IMR-90 (cell line): ENCODE data around the gene MGLL. TPM values are rescaled to one million over a fixed set of nuclear protein-coding genes. Genes with fewer than 3 reads are reported as not detected.

Experiments used
- ATAC-seq: fragments of 200-7000 bp; cut with Tn5 transposase; 2 replicates; pipeline ENCODE4 v1.9.1; 2020; ENCODE audit warnings: low read depth, mild to moderate bottlenecking, moderate library complexity
- BruUV-seq: library from RNA; stranded (reverse); fragments of 400-500 nt; replicated peaks from 2 replicates; lab custom pipeline; 2021; lab: Mats Ljungman, UMichigan
- CTCF ChIA-PET: fragments of 300-600 bp; formaldehyde crosslinking; extraction: SDS; loops from one replicate; lab custom pipeline; 2021; ENCODE audit warnings: antibody characterized with exemption; lab: Yijun Ruan, JAX
- POLR2A ChIA-PET: fragments of 300-600 bp; sonication (Branson Sonifier 250); formaldehyde crosslinking; loops from one replicate; lab custom pipeline; 2022; ENCODE audit warnings: antibody characterized with exemption; ENCODE audit not compliant: unreplicated experiment; lab: Charles Lee
- DNase-seq: peaks from one replicate; pipeline ENCODE4 v3.0.0; 2013
- H2AFZ ChIP-seq: replicated peaks from 2 replicates; pipeline ENCODE3; 2013; ENCODE audit warnings: low read length, mild to moderate bottlenecking; ENCODE audit not compliant: poor library complexity
- H2AK5ac ChIP-seq: 2 replicates; pipeline ENCODE4 v1.6.1; 2013; ENCODE audit warnings: low read depth, low read length, inconsistent platforms
- H2AK9ac ChIP-seq: replicated peaks from 2 replicates; pipeline ENCODE3; 2013; ENCODE audit warnings: mild to moderate bottlenecking, low read depth, low read length, moderate library complexity; ENCODE audit not compliant: poor library complexity
- H2BK120ac ChIP-seq: 2 replicates; pipeline ENCODE4 v1.6.1; 2013; ENCODE audit warnings: low read depth, low read length, inconsistent platforms
- H2BK15ac ChIP-seq: 3 replicates; pipeline ENCODE4 v1.6.1; 2013; ENCODE audit warnings: low read depth, low read length, inconsistent platforms
- H2BK20ac ChIP-seq: 2 replicates; pipeline ENCODE4 v1.6.1; 2013; ENCODE audit warnings: low read depth, mild to moderate bottlenecking, inconsistent platforms, low read length, moderate library complexity
- H2BK5ac ChIP-seq: 2 replicates; pipeline ENCODE4 v1.6.1; 2013; ENCODE audit warnings: mild to moderate bottlenecking, low read depth, low read length, inconsistent platforms; ENCODE audit not compliant: poor library complexity, severe bottlenecking
- H3K14ac ChIP-seq: replicated peaks from 2 replicates; pipeline ENCODE4 v1.6.1; 2013; ENCODE audit warnings: low read depth, low read length, inconsistent platforms
- H3K18ac ChIP-seq: 2 replicates; pipeline ENCODE4 v1.6.1; 2013; ENCODE audit warnings: low read depth, low read length, control low read depth
- H3K23ac ChIP-seq: 2 replicates; pipeline ENCODE4 v1.6.1; 2013; ENCODE audit warnings: low read depth, low read length, inconsistent platforms
- H3K27ac ChIP-seq: 2 replicates; pipeline ENCODE4 v1.5.1; 2013; ENCODE audit warnings: mild to moderate bottlenecking, control low read depth, low read length; ENCODE audit not compliant: insufficient read depth
- H3K27me3 ChIP-seq: 2 replicates; pipeline ENCODE4 v1.6.1; 2013; ENCODE audit warnings: low read length; ENCODE audit not compliant: control insufficient read depth, insufficient read depth
- H3K36me3 ChIP-seq: 2 replicates; pipeline ENCODE4 v1.6.1; 2013; ENCODE audit warnings: low read length, mixed read lengths; ENCODE audit not compliant: control insufficient read depth, insufficient read depth
- H3K4ac ChIP-seq: 2 replicates; pipeline ENCODE4 v1.6.1; 2013; ENCODE audit warnings: low read depth, low read length, inconsistent platforms
- H3K4me1 ChIP-seq: 2 replicates; pipeline ENCODE4 v1.6.1; 2013; ENCODE audit warnings: low read length, mixed read lengths; ENCODE audit not compliant: control insufficient read depth, insufficient read depth
- H3K4me2 ChIP-seq: 2 replicates; pipeline ENCODE4 v1.6.1; 2013; ENCODE audit warnings: low read depth, mild to moderate bottlenecking, control low read depth, low read length, moderate library complexity
- H3K4me3 ChIP-seq: 2 replicates; pipeline ENCODE4 v1.5.1; 2013; ENCODE audit warnings: low read depth, mild to moderate bottlenecking, control low read depth, low read length, moderate library complexity; ENCODE audit not compliant: insufficient read depth
- H3K56ac ChIP-seq: 2 replicates; pipeline ENCODE4 v1.6.1; 2013; ENCODE audit warnings: low read length, inconsistent platforms; ENCODE audit not compliant: insufficient read depth; ENCODE audit errors: extremely low read depth
- H3K79me1 ChIP-seq, 2 experiments: 2 replicates each; pipeline ENCODE4 v1.6.1; 2013; ENCODE audit warnings: low read length in 2 of 2, inconsistent platforms in 1 of 2, low read depth in 1 of 2
- H3K9ac ChIP-seq: 2 replicates; pipeline ENCODE4 v1.6.1; 2013; ENCODE audit warnings: low read depth, low read length, control low read depth
- H3K9me1 ChIP-seq: 2 replicates; pipeline ENCODE4 v1.6.1; 2013; ENCODE audit warnings: low read length, inconsistent platforms; ENCODE audit not compliant: insufficient read depth
- H3K9me3 ChIP-seq: 2 replicates; pipeline ENCODE4 v1.6.1; 2013; ENCODE audit warnings: low read length; ENCODE audit not compliant: control insufficient read depth, insufficient read depth
- H4K20me1 ChIP-seq: 2 replicates; pipeline ENCODE4 v1.6.1; 2013; ENCODE audit warnings: low read length, inconsistent platforms; ENCODE audit not compliant: insufficient read depth
- H4K5ac ChIP-seq: 2 replicates; pipeline ENCODE4 v1.6.1; 2013; ENCODE audit warnings: mild to moderate bottlenecking, low read depth, low read length, control low read depth
- H4K8ac ChIP-seq, 2 experiments: 2 replicates each; pipeline ENCODE4 v1.6.1; 2013; ENCODE audit warnings: low read depth in 2 of 2, low read length in 2 of 2, control low read depth in 1 of 2, inconsistent platforms in 1 of 2
- H4K91ac ChIP-seq: 2 replicates; pipeline ENCODE4 v1.6.1; 2013; ENCODE audit warnings: low read depth, low read length, inconsistent platforms; ENCODE audit not compliant: insufficient read depth
- CEBPB ChIP-seq: IDR thresholded peaks from 2 replicates; pipeline ENCODE4 v1.6.1; 2012; ENCODE audit warnings: low read depth, low read length, improper control_type of control experiment
- CHD1 ChIP-seq: IDR thresholded peaks from 2 replicates; pipeline ENCODE4 v1.6.1; 2012; ENCODE audit warnings: low read depth, low read length, improper control_type of control experiment
- FOS ChIP-seq: fragments of 150-350 bp; IDR thresholded peaks from 2 replicates; pipeline ENCODE4 v1.6.1; 2016; ENCODE audit warnings: low read depth, low read length
- MAZ ChIP-seq: IDR thresholded peaks from 2 replicates; pipeline ENCODE4 v1.6.1; 2012; ENCODE audit warnings: low read depth, mild to moderate bottlenecking, low read length, improper control_type of control experiment, moderate library complexity, borderline replicate concordance
- NFE2L2 ChIP-seq: fragments of 150-350 bp; IDR thresholded peaks from 2 replicates; pipeline ENCODE4 v1.6.1; 2016; ENCODE audit warnings: low read depth, mild to moderate bottlenecking, low read length
- POLR2A ChIP-seq: IDR thresholded peaks from 2 replicates; pipeline ENCODE4 v1.6.1; 2012; ENCODE audit warnings: mild to moderate bottlenecking, low read depth, low read length
- RAD21 ChIP-seq: IDR thresholded peaks from 2 replicates; pipeline ENCODE4 v1.6.1; 2012; ENCODE audit warnings: low read length, improper control_type of control experiment
- SMC3 ChIP-seq: fragments of 150-350 bp; IDR thresholded peaks from 2 replicates; pipeline ENCODE4 v1.6.1; 2016; ENCODE audit warnings: low read depth, mild to moderate bottlenecking, antibody characterized with exemption, low read length, moderate library complexity
- WGBS, 2 experiments: methylation state at CpG; one replicate each; pipeline versions ENCODE4 v1.1.5 to v1.1.7; 2013; ENCODE audit warnings: missing lambda C conversion rate in 2 of 2; ENCODE audit not compliant: insufficient read length in 1 of 2; ENCODE audit errors: extremely low coverage in 2 of 2; 5-methylcytosine and 5-hydroxymethylcytosine counted together
- dilution Hi-C: fragments of 300-500 bp; cut with HindIII; formaldehyde crosslinking; loops from one replicate; pipeline ENCODE4 v1.14.3; 2018; ENCODE audit warnings: low sequenced_read_pairs; ENCODE audit not compliant: unreplicated experiment
- in situ Hi-C: fragments of 300-500 bp; cut with MboI; formaldehyde crosslinking; loops from 3 replicates; pipeline ENCODE4 v1.14.3; 2019; ENCODE audit warnings: low sequenced_read_pairs, inconsistent platforms, mixed read lengths
- intact Hi-C: fragments of 100-400 bp; cut with micrococcal nuclease; formaldehyde crosslinking; loops from 2 replicates; pipeline ENCODE4 v1.10.0; 2022
- polyA plus RNA-seq, 3 experiments: library from polyadenylated mRNA; depleted of rRNA; stranded (reverse); fragments of >200 nt; gene quantifications; 2 replicates each; pipeline ENCODE4 v1.2.3, GENCODE V29; 2012; ENCODE audit warnings: low replicate concordance in 1 of 3
- total RNA-seq: library from RNA; depleted of rRNA; stranded (reverse); fragments of >200 nt; gene quantifications from 2 replicates; pipeline ENCODE4 v1.2.3, GENCODE V29; 2012
- TF ChIP-seq, protein P1 (sequence below): fragments of 150-350 bp; IDR thresholded peaks from 2 replicates; pipeline ENCODE4 v1.6.1; 2017; ENCODE audit warnings: mild to moderate bottlenecking, antibody characterized with exemption, low read length, low read depth
- TF ChIP-seq, protein P2 (sequence below): fragments of 150-350 bp; IDR thresholded peaks from 2 replicates; pipeline ENCODE4 v1.6.1; 2016; ENCODE audit warnings: low read depth, mild to moderate bottlenecking, low read length, moderate library complexity, borderline replicate concordance

MGLL gene
- total and polyA plus RNA-seq, 2 of the 4 experiments (the other 2 are of a cell fraction), result 23.7 to 60.6 TPM

DNA sequence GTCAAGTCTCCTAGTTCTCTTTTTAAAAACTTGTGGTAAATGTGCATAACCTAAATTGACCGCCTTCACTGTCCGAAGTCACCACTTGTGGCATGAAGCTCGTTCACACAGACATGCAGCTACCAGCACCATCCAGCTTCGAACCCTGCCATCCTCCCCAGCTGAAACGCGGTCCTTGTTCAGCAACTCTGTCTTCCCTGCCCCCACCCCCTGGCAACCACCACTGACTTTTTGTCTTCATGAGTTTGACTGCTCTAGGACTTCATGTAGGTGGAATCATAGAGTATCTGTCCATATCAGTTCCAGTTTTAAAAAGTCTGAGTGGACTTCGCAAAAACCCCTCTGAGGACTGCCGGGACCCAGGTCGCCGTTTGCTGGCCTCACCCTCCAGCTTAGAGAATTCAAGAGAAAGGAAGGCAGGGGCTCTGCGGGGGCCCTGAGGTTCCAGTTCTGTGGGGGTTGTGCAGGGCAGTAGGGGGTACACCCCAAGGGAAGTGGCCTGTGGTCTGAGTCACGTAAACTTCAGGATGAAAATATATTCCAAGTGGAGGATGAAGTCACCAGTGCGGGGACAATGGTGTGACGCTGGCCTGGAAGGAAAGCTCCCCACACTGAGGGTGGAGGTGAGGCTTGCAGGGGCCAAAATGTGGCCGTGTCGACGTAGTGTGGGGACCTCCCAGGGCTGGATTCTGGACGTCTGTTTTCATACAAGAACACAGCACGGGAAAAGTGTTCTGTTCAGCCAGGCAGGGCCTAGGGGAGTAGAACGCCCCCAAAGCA lies 82.0 kb downstream of the MGLL start (continued):
- TF ChIP-seq SMC3, result no peak

DNA sequence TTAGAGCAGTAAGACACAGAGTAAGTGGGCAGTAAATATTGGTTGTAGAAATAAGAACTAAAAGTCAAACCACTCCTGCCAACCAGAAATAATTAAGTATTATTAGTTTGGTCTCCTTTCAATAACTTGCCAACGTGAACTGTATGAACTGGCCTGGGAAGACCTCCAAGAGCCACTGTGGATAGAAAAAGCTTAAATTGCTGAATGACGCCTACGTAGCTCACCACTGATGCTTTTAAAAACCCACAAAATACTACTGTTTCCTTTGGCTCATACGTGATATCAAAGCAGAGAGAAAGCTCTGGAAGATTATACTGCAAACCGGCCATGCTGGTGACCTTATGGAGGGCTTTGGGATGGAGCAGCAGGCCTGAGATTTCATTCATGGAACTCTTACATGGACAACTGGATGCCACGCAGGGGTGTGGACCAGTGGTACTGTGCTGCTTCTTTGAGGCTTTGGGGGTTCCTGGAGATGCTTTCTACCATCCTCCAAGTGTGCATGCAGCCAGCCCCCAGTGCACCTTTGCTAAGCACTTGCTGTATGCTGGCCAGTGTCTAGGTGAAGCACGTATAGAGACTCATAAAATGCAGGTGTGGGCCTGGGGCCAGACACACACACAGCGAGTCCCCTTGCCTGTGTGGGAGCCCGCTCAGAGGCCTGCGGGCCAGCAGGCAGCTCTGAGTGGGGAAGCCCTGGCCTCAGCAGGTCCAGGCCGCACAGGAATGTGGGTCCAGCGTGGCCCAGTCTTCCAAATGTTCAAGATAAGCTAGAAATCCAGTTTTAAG lies 82.8 kb downstream of the MGLL start:
- CTCF ChIA-PET, result no interaction called here
- H3K4me2 ChIP-seq, result no peak overlapping the region
- no peak for TF ChIP-seq CEBPB
- TF ChIP-seq, protein P1, sequence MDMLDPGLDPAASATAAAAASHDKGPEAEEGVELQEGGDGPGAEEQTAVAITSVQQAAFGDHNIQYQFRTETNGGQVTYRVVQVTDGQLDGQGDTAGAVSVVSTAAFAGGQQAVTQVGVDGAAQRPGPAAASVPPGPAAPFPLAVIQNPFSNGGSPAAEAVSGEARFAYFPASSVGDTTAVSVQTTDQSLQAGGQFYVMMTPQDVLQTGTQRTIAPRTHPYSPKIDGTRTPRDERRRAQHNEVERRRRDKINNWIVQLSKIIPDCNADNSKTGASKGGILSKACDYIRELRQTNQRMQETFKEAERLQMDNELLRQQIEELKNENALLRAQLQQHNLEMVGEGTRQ, result no peak
- TF ChIP-seq MAZ, result no peak
- no peak for TF ChIP-seq SMC3
- no peak for TF ChIP-seq RAD21
- TF ChIP-seq FOS, result no peak
- TF ChIP-seq CHD1, result no peak
- TF ChIP-seq POLR2A, result no peak
- TF ChIP-seq, protein P2, sequence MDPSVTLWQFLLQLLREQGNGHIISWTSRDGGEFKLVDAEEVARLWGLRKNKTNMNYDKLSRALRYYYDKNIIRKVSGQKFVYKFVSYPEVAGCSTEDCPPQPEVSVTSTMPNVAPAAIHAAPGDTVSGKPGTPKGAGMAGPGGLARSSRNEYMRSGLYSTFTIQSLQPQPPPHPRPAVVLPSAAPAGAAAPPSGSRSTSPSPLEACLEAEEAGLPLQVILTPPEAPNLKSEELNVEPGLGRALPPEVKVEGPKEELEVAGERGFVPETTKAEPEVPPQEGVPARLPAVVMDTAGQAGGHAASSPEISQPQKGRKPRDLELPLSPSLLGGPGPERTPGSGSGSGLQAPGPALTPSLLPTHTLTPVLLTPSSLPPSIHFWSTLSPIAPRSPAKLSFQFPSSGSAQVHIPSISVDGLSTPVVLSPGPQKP, result no peak
- TF ChIP-seq NFE2L2, result no peak

More for the DNA sequence above, 82.8 kb downstream of the MGLL start:
- H2BK120ac ChIP-seq, result no peak overlapping the region; the same call in 1 of the 2 replicates
- H4K91ac ChIP-seq, result no peak overlapping the region; the same call in 1 of the 2 replicates
- H3K27me3 ChIP-seq, result no peaks in the 10 kb centered on the region
- no peak overlapping the region for H2AK9ac ChIP-seq
- no peaks in the 10 kb centered on the region for H3K9me3 ChIP-seq
- POLR2A ChIA-PET, result no interaction called here
- H2BK20ac ChIP-seq, result no peak overlapping the region
- no peaks in the 10 kb centered on the region for H4K20me1 ChIP-seq
- no peak overlapping the region for H2BK15ac ChIP-seq
- H4K5ac ChIP-seq, result no peak overlapping the region
- DNase-seq (peak; percentile 36), ATAC-seq (no peak)
- WGBS, 2 experiments, result 95% methylated on average over 4 of the region's 12 CpGs; no CpG with 5 or more reads in 1 of the 2 experiments
- no peak overlapping the region for H2AFZ ChIP-seq
- H3K27ac ChIP-seq, result no peak overlapping the region
- peaks cover 25 to 71% of the 10 kb centered on the region in 2 experiments for H3K79me1 ChIP-seq
- peaks cover 29% of the 10 kb centered on the region for H3K9me1 ChIP-seq
- intact Hi-C loops (loop anchor here (5.0 kb wide), 1 partner anchor 83 kb away; the partner anchor contains the start of gene MGLL), dilution Hi-C loops (no loop called here), in situ Hi-C loops (no loop called here)
- no peak overlapping the region for H3K9ac ChIP-seq
- H3K4me1 ChIP-seq, result peaks cover 17% of the 10 kb centered on the region
- H3K56ac ChIP-seq, result no peak overlapping the region
- H2BK5ac ChIP-seq, result no peak overlapping the region
- no peak overlapping the region for H3K4me3 ChIP-seq
- H3K23ac ChIP-seq, result no peak overlapping the region
- no peak overlapping the region for H3K14ac ChIP-seq
- BruUV-seq, result no TSS peak
- H2AK5ac ChIP-seq, result no peak overlapping the region
- no peak overlapping the region; the same call in 1 of the 2 replicates for H3K4ac ChIP-seq
- H3K36me3 ChIP-seq, result no peaks in the 10 kb centered on the region
- H4K8ac ChIP-seq, result peak overlapping the region in 1 of 2 experiments; percentile 12; a peak in 2 of 4 replicates
- no peak overlapping the region for H3K18ac ChIP-seq
